Progenitor cell of endocrine pancreas (in vitro differentiated cells): ENCODE results near the gene SLC38A10. TPM values are rescaled to one million over a fixed set of nuclear protein-coding genes. Genes with fewer than 3 reads are reported as not detected.

Experiments
- DNase-seq: peaks from one replicate; pipeline ENCODE4 v3.0.0; 2021; ENCODE audit warnings: low spot score; ENCODE audit not compliant: unreplicated experiment
- H3K27ac Mint-ChIP-seq: 2 replicates; pipeline ENCODE4 v1.8.0; 2021; ENCODE audit warnings: mild to moderate bottlenecking, moderate library complexity, mixed read lengths
- H3K27me3 Mint-ChIP-seq: 2 replicates; pipeline ENCODE4 v1.8.0; 2021; ENCODE audit warnings: mixed read lengths
- H3K36me3 Mint-ChIP-seq: 2 replicates; pipeline ENCODE4 v1.8.0; 2022; ENCODE audit warnings: mixed read lengths; ENCODE audit not compliant: insufficient read depth
- H3K4me1 Mint-ChIP-seq: 2 replicates; pipeline ENCODE4 v1.8.0; 2021; ENCODE audit warnings: low read depth, mixed read lengths
- H3K4me3 Mint-ChIP-seq: 2 replicates; pipeline ENCODE4 v1.8.0; 2021; ENCODE audit warnings: low read depth, mild to moderate bottlenecking, moderate library complexity, mixed read lengths
- H3K9me3 Mint-ChIP-seq: 2 replicates; pipeline ENCODE4 v1.8.0; 2021; ENCODE audit warnings: low read depth, mixed read lengths
- total RNA-seq: library from RNA; stranded (reverse); gene quantifications from 2 replicates; pipeline ENCODE4 v1.2.1, GENCODE V29; 2021
- TF ChIP-seq, protein P1 (sequence below): fragments of 200-600 bp; sonication (generic); IDR thresholded peaks from one replicate; pipeline ENCODE4 v1.5.0; 2021; ENCODE audit warnings: antibody characterized with exemption, mild to moderate bottlenecking; ENCODE audit not compliant: unreplicated experiment

Gene SLC38A10
- total RNA-seq, 1 donor from 2014 or later = 130 TPM

DNA sequence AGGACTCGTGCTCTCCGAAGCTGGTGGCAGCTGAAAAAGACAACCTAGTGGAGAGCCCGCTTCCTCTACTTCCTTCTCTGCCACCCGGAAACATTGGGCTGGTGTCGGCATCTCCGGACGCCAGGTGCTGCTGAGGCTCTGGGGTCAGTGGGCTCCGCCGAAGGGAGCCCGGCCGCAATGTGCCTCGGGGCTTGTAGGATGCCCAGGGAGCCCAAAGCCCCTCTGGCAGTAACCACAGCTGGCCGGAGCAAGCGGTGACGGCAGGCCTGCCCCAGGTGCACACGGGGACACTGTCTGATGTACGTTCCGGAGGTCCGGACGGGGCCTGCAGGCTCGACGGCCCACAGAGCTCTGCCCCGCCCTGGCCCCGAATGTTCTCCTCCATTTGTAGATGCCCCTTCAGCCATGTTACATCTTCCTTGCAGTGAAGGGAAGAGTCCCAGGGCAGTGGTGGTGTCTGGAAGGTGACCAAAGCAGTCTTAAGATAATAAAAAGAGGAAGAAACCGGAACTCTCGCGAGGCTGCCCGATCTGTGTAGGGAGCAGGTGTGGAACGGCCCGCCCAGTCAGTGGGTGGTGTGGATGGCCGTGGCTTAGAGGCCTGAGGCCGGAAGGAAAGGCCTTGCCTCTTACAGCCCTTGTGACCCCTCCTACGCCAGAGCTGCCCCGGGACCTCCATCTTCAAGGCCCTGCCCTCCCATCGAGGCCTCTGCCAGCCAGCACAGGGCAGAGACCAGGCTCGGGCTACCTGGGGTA, 33.3 kb downstream of the SLC38A10 start:
- DNase-seq = no peak
- TF ChIP-seq, protein P1, sequence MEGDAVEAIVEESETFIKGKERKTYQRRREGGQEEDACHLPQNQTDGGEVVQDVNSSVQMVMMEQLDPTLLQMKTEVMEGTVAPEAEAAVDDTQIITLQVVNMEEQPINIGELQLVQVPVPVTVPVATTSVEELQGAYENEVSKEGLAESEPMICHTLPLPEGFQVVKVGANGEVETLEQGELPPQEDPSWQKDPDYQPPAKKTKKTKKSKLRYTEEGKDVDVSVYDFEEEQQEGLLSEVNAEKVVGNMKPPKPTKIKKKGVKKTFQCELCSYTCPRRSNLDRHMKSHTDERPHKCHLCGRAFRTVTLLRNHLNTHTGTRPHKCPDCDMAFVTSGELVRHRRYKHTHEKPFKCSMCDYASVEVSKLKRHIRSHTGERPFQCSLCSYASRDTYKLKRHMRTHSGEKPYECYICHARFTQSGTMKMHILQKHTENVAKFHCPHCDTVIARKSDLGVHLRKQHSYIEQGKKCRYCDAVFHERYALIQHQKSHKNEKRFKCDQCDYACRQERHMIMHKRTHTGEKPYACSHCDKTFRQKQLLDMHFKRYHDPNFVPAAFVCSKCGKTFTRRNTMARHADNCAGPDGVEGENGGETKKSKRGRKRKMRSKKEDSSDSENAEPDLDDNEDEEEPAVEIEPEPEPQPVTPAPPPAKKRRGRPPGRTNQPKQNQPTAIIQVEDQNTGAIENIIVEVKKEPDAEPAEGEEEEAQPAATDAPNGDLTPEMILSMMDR = no peak
- no peaks in the 10 kb centered on the region for H3K27me3 Mint-ChIP-seq
- no peaks in the 10 kb centered on the region for H3K9me3 Mint-ChIP-seq
- no peak overlapping the region for H3K27ac Mint-ChIP-seq
- H3K36me3 Mint-ChIP-seq = peaks cover 13% of the 10 kb centered on the region
- H3K4me3 Mint-ChIP-seq = no peak overlapping the region
- no peaks in the 10 kb centered on the region for H3K4me1 Mint-ChIP-seq

DNA sequence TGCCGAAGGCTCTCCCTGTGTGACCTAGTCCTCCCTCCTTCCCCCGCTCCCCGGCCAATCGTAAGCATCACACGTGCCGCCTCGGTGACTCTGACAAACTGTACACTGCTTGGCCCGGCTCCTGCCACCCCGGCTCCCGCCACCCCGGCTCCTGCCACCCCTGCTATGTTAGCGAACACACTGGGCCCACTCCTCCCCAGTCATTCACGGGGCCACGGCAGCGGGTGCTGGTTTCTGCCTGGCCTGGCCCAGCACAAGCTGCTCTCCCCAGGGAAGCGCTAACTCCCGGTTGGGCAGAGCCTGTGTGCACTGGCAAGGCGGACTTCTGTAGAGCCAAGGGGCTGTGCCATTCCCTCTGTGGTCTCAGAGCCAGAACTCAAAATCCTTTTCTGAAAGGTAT, 34.0 kb downstream of the SLC38A10 start:
- Mint-ChIP-seq H3K9me3 (no peaks in the 10 kb centered on the region), H3K36me3 (peaks cover 11% of the 10 kb centered on the region), H3K27me3 (no peaks in the 10 kb centered on the region), H3K27ac (no peak overlapping the region), H3K4me3 (no peak overlapping the region), H3K4me1 (no peaks in the 10 kb centered on the region)
- TF ChIP-seq, protein P1 = no peak
- DNase-seq = no peak

DNA sequence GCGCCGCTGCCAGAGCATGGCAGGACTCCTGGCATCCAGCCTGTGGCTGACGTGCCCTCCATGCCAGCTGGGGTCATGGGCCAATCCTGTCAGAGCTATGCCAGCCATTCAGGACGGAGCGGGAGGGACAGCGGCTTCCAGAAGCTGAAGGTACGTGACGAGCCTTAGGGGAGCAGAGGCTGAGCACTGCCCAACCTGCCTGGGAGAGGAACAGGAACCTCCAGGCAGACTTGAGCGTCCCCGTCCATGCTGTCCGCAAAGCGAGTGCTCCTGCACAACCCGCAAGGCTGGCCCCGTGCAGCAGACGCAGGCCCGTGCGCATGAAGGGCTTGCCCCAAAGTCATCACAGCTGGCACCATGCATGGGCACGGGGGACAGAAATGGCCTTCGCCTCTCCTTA, 34.5 kb downstream of the SLC38A10 start:
- no peak for DNase-seq
- Mint-ChIP-seq H3K9me3 (no peaks in the 10 kb centered on the region), H3K27me3 (no peaks in the 10 kb centered on the region), H3K4me3 (no peak overlapping the region), H3K36me3 (peaks cover 8% of the 10 kb centered on the region), H3K4me1 (no peaks in the 10 kb centered on the region), H3K27ac (no peak overlapping the region)
- TF ChIP-seq, protein P1 = no peak

GRCh38 chr17:81260171-81260570, 34.9 kb downstream of the SLC38A10 start:
- no peak overlapping the region for H3K4me3 Mint-ChIP-seq
- H3K27ac Mint-ChIP-seq = no peak overlapping the region
- no peaks in the 10 kb centered on the region for H3K9me3 Mint-ChIP-seq
- peaks cover 5% of the 10 kb centered on the region for H3K36me3 Mint-ChIP-seq
- H3K4me1 Mint-ChIP-seq = peaks cover 1% of the 10 kb centered on the region
- H3K27me3 Mint-ChIP-seq = no peaks in the 10 kb centered on the region
- no peak for DNase-seq
- TF ChIP-seq, protein P1 = no peak

DNA sequence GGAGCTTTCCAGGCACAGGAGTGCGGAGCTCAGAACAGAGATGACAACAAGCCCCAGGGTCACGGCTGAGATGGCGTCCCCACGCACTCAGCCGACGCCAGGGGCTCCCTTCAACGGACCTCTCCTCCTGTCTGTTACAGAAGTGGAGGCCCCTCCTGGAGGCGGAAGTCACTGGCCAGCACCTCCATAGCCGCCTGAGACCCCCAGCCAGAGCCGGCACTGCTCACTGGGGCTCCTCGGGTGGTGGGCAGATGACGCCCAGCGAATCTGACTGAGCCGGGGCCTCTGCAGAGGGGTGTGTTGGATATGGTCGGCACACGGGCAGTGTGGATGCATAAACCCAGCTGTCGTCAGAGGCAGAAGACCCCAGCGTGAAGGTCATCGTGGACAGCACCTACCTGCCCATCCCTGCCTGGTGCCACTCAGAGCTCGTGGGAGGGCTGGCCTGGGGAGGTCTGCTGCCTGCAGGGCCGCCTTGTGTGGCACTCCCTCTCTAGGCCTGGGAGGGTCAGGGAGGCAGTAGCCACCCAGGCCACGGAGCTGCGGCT, 36.0 kb downstream of the SLC38A10 start:
- Mint-ChIP-seq H3K27ac (no peak overlapping the region), H3K4me3 (no peak overlapping the region), H3K36me3 (peaks cover 3% of the 10 kb centered on the region), H3K27me3 (no peaks in the 10 kb centered on the region), H3K9me3 (no peaks in the 10 kb centered on the region), H3K4me1 (peaks cover 5% of the 10 kb centered on the region)
- TF ChIP-seq, protein P1 = no peak
- DNase-seq = no peak
